AG09319 (cell line): ENCODE data around the gene SPOCK3.
"Not testable (repeated sequence)": the region's sequence is repeated elsewhere in the genome, so short reads cannot be mapped to it uniquely, and the experiment has no call there.

Experiments used
- DNase-seq: peaks from one replicate; pipeline ENCODE4 v3.0.0-alpha.2; 2010; ENCODE audit warnings: low read depth; ENCODE audit errors: extremely low read depth
- TF ChIP-seq, protein P1 (sequence below): IDR thresholded peaks from 2 replicates; pipeline ENCODE4 v1.5.1; 2011; ENCODE audit warnings: low read depth, mild to moderate bottlenecking, inconsistent platforms, low read length, moderate library complexity

Gene SPOCK3

DNA sequence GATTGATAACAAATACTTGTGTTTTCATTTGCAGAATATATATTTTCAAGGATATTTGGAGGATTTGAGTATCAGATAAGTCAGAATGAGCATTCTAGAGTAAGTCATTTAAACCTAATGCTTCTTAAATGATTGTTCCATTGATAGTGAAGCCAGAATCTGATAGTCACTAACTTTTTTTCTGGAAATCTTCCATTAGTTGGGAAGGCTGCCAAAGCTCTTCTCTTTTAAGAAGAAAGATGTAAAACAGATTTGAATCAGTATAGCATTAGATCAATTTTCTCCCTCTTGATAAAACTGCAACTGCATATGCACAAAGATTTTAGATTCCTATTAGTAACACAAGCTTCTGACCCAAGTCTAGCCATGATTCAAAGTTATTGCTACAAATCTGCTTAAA lies 256.7 kb downstream of the SPOCK3 start:
- DNase-seq, result no peak
- TF ChIP-seq, protein P1, sequence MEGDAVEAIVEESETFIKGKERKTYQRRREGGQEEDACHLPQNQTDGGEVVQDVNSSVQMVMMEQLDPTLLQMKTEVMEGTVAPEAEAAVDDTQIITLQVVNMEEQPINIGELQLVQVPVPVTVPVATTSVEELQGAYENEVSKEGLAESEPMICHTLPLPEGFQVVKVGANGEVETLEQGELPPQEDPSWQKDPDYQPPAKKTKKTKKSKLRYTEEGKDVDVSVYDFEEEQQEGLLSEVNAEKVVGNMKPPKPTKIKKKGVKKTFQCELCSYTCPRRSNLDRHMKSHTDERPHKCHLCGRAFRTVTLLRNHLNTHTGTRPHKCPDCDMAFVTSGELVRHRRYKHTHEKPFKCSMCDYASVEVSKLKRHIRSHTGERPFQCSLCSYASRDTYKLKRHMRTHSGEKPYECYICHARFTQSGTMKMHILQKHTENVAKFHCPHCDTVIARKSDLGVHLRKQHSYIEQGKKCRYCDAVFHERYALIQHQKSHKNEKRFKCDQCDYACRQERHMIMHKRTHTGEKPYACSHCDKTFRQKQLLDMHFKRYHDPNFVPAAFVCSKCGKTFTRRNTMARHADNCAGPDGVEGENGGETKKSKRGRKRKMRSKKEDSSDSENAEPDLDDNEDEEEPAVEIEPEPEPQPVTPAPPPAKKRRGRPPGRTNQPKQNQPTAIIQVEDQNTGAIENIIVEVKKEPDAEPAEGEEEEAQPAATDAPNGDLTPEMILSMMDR, result no peak

DNA sequence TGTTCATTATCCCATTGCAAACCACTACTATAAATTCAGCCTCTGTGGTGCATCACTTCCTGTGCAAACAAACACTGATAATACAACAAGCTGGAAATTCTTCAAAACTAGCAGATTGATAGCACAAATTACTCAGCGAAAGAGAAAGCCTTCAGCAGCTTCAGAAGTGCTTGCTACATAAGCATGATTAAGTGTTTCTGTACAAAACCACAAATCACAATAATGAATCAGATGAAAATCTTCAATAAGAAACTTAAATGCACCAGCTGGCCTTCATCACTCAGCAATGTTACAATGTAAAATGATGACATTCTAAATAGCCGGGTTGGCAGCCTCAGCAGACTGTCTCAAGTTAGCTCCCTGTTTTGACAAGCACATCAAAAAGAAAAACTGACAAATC lies 262.2 kb downstream of the SPOCK3 start:
- no peak for DNase-seq
- TF ChIP-seq, protein P1, result no peak

DNA sequence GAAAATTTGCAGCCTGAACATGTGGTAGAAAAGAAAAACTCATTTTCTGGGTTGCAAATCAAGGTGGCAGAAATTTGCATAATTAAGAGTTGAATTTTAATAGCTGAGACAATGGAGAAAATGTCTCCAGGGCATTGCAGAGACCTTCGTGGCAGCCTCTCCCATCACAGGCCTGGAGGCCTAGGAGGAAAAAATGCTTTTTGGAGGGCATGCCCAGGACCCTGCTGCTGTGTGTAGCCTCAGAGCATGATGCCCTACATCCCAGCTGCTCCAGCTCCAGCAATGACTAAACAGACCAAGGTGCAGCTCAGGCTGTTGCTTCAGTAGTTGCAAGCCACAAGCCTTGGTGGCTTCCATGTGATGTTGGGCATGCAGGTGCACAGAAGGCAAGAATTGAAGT lies 266.1 kb downstream of the SPOCK3 start:
- not testable (repeated sequence) for DNase-seq

DNA sequence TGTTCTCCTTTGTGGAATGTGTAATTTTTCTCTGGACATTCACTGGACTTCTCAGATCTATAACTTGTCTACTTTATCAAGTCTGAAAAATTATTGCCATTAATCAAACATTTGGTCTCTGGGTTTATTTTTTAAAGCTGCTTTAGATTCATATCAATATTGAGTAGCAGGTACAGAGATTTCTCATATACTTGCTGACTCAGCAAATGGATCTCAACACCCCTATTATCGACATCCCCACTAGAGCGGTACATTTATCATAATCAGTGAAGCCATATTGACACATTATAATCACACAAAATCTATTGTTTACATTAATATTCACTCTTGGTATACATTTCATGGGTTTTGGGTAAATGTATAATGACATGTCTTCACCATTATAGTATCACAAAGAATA lies 268.7 kb downstream of the SPOCK3 start:
- DNase-seq, result no peak
- TF ChIP-seq, protein P1, result no peak

DNA sequence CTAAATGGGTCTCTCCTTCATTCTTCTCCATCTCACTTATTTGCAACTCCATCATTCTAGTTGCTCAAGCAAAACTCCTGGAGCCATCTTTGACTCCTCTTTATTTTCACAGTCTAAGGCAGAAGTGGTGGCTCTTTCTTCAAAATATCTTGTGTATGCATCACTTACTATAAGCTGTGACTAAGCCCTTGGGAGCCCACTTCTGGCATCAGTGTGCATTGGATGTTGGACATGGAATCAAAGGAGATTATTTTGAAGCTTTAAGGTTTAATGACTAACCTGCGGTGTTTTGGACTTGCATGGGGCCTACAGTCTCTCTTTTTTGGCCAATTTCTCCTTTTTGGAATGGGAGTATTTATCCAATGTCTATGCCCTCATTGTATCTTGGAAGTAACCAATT lies 276.8 kb downstream of the SPOCK3 start:
- DNase-seq, result no peak

DNA sequence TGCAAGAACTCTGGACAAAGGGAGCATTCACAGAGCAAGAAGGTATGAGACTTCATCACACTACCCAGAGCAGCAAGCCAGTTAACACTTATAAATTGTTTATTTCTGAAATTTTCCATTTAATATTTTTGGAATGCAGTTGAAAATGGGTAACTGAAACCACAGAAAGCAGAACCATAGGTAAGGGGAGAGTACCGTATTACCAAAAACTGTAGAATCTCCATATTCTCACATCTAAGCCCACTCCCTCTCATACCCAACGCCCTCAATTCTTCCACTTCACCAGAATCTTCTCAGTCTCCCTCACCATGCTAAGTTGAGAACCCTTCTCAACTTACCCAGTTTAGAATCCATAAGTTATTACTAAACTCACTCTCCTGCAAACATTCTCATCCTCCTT lies 277.8 kb downstream of the SPOCK3 start:
- TF ChIP-seq, protein P1, result no peak
- no peak for DNase-seq

More for the DNA sequence above, 276.8 kb downstream of the SPOCK3 start:
- TF ChIP-seq, protein P1, result no peak

DNA sequence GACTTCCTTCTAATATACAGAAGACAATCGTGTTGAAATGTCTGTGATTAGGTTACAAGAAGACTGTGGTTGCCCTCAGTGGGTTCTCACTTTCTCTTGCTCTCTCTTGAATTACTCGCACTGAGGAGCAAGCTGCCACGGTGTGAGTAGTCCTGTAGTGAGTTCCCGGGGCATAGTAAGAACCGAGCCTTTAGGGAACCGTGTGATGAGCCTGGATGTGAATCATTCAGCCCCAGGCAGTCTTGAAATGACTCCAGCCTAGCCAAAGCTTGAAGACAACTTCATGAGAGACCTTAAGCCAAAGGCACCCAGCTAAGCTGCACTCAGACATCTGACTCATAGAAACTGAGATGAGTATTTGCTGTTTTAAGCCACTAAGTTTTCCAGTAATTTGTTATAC lies 292.7 kb downstream of the SPOCK3 start:
- TF ChIP-seq, protein P1, result no peak
- DNase-seq, result no peak

DNA sequence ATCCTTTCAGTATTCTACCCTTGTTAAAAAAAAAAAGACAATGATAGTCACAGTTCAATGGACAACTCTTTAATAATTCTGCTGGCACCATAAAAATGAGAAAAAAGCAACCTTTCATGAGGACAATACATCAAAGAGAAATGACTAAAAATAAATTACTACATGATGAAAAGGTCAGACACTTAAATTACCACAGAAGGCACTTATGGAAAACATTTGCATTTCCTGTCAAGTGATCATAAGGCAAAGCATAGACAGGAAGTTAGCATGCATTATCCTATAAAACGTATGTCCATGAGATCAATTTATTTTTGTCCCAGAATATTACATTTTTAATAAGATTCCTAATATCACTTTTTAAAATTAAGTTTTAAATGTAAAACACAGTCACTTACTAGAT lies 303.8 kb downstream of the SPOCK3 start:
- TF ChIP-seq, protein P1, result no peak
- no peak for DNase-seq
